HG03280 (cell line): Measurements from ENCODE around the gene ZRANB1.

Source experiments
- ATAC-seq: cut with Tn5 transposase; IDR thresholded peaks from one replicate; pipeline ENCODE4 v1.9.1; 2021; ENCODE audit warnings: mild to moderate bottlenecking, moderate library complexity; ENCODE audit not compliant: unreplicated experiment

Gene ZRANB1

DNA sequence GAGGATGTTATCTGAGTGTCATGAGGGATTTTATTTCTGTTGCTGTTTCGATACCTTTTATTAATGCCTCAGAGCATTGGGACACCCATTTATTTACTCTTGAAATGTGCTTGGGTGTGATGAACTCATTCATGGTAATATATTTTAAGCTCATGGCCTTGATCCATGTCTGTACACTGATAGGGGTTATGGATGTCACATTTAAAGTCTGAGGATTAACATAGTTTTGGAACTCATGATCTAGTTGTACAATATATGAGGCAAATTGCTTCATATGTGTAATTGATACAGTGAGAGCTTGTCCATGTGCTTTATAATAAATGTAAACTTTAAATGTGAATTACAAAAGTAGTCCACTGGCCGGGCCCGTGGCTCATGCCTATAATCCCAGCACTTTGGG lies 23.0 kb upstream of the ZRANB1 start:
- no peak for ATAC-seq

DNA sequence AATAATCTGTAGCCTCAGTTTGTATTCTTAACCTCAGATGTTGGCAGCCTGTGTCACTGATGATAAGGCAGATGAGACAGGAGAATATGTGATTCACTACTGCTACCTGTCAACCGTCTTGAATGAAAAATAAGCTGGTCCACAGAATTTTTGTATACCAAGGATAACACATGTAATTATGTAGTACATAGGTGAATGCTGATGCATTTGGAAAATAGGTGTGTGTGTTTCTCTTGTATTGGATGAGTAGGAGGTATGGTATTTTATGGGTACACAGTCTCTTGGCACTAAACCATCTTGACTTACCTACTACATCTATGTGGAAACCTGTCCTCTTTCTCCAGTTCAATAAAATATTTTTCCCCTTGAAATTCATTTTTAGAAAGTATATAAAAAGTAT lies 20.7 kb upstream of the ZRANB1 start:
- ATAC-seq, result no peak

DNA sequence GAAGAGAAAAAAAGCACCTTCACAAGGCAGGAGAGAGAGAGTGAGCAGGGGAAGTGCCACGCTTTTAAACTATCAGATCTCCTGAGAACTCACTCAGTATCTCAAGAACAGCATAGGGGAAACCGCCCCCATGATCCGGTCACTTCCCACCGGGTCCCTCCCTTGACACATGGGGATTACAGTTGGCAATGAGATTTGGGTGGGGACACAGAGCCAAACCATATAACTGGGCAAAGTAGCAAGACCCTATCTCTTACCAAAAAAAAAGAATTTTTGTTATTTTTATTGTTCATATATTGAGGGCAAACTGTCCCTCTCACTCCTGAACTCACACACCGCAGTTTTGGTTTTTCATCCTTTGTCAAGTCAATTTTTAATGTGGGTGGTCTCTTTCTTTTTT lies 18.2 kb upstream of the ZRANB1 start:
- no peak for ATAC-seq

DNA sequence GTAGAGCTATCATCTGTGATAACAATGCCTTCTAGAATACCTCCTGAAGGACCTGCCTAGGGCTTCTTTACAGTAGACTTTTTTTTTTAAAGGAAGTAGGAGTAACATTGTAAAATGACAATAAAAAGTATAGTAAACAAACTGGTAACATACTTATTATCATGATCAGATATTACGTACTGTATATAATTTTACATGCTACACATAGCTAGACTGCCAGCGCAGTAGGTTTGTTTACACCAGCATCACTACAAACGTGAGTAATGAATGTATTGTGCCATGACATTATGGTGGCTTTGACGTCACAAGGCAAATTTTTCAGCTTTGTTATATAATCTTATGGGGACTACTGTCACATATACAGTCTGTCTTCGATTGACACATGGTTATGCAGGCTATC lies 15.4 kb upstream of the ZRANB1 start:
- no peak for ATAC-seq

DNA sequence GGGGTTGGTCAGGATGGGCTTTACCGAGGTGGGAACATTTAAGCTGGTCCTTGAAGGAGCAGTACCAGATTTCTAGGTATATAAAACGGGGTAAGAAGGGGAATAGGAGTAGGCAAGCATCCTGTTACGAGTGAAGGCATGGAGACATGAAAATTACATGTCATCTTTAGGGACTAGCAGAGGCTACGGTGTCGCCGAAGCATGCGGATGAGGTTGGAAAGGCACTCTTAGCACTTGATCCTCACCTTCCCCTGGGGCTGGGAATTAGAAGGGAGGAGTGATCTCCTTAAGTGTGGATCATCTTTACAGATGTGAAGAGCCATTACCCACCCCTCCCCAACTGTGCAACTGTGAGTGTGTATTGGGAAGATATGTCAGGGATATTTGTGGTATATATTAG lies 13.8 kb upstream of the ZRANB1 start:
- no peak for ATAC-seq

DNA sequence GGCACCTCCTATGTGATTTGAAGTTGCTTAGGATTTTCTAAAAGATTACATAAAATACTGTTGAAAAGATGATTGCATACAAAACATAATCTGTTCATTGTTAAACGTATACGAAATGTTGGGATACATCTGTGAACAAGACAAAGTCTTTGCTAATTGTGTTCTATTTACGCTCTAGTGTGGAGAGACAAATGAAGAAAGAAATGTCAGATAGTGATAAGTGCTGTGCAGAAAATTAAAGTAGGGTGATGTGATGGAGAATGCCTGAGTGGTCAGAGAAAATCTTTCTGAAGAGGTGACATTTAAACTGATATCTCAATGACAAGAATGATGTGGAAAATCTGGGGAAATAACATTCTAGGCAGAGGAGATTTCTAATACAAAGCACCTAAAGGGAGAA lies 13.4 kb upstream of the ZRANB1 start:
- ATAC-seq, result no peak

DNA sequence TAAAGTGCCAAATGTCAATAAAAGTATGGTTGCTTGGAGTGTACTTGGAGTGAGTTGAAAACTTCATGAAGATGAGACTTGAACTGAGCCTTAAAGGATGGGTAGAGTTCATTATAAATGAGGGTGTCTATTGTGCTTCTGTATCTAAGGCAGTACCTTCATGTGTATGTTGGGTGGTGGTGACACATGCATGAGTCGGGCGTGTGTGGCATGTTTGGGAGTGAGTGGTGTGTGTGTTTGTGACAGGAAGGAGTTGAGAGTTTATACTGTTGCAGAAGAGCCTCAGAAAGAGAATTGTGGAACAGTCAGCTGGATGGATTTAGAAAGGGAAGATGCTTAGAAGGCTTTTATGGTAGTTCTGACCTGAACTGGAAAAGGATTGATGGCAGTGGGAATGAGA lies 6.0 kb upstream of the ZRANB1 start:
- no peak for ATAC-seq

DNA sequence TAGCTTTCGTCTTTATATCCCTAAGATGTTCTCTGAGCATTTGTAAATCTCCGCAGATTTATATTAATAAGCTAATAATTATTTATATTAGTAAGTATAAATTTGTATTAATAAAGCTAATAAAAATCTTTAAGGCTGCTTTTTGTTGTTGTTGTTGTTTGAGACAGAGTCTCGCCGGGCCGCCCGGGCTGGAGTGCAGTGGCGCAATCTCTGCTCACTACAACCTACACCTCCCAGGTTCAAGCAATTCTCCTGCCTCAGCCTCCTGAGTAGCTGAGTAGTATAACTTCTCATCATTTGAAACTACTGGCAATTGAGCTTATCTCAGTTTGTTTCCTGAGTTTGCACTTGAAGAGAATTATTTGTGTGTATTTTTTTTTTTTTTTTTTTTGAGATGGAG lies 5.1 kb upstream of the ZRANB1 start:
- no peak for ATAC-seq

DNA sequence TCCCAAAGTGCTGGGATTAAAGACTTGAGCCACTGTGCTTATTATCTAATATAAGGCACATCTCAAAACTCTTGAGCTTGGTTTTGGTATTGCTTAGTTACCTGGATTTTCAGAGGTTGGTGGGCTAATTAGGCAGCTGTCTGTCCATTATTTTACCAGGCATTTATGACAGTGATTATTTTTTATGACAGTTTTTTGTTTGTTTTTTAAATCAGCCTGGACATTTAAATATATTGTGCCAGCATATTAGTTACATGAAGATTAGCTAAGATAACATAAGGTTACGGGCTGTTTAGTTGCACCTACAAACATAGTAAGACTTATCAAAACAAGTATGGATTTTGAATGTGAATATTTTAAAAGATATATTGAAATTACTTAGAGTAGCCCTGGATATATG lies 2.6 kb upstream of the ZRANB1 start:
- no peak for ATAC-seq

DNA sequence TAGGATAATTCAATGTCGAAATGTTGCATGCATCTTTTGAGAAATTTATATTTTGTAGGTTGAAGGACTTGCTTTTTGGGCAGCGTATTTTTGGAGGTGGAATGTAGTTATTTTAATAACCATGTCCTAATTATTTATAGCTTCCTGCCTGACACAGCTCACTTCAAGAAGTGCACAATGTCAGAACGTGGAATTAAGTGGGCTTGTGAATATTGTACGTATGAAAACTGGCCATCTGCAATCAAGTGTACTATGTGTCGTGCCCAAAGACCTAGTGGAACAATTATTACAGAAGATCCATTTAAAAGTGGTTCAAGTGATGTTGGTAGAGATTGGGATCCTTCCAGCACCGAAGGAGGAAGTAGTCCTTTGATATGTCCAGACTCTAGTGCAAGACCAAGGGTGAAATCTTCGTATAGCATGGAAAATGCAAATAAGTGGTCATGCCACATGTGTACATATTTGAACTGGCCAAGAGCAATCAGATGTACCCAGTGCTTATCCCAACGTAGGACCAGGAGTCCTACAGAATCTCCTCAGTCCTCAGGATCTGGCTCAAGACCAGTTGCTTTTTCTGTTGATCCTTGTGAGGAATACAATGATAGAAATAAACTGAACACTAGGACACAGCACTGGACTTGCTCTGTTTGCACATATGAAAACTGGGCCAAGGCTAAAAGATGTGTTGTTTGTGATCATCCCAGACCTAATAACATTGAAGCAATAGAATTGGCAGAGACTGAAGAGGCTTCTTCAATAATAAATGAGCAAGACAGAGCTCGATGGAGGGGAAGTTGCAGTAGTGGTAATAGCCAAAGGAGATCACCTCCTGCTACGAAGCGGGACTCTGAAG lies 620 bp downstream of the ZRANB1 start:
- ATAC-seq, result no peak

DNA sequence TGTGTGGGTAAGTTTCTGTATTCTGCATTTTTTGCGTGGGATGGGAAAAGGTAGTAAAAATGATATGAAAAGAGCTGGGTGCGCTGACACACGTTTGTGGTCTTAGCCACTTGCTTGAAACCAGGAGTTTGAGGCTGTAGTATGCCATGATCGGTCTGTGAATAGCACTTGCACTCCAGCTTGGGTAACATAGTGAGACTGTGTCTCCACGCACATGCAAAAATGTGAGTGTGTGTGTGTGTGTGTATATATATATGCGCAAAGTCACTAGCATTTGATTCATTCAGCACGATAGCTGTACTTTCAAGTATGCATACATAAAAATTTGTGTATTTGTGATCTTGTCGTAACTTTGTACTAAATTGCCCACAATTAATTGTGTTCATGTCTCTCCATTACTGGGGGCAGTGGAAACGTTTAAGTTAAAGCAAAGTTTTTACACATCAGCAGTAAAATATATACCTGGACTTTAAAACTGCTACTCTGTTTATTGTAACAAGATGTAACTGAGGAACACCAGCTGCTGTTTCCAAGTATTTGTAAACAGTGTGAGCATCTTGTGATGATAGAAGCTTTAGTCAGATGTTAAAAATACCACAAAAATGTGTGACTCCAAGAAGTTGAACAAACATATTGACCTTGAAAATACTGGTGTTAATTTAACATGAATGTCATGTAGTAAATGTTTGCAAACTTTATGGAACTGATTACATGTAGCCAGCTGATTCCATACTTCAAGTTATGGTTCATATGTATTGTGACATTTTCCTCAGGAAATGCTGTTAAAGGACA lies 1.6 kb downstream of the ZRANB1 start:
- ATAC-seq, result no peak

DNA sequence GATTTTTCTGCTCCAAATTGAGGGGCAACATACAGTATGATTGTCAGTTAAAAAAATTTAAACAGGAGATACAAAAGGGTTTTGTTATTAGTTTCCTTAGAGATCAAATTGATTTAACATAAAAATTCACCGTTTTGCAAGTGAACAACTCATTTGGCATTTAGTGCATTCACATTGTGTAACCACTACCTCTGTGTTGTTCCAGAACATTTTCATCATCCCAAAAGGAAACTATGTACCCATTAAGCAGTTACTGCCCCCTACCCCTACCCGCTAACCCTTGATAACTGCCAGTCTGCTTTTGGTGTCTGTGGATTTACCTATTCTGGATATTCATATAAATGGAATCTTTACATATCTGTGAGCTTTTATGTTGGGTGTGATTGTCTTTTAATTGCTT lies 3.1 kb downstream of the ZRANB1 start:
- ATAC-seq, result no peak

DNA sequence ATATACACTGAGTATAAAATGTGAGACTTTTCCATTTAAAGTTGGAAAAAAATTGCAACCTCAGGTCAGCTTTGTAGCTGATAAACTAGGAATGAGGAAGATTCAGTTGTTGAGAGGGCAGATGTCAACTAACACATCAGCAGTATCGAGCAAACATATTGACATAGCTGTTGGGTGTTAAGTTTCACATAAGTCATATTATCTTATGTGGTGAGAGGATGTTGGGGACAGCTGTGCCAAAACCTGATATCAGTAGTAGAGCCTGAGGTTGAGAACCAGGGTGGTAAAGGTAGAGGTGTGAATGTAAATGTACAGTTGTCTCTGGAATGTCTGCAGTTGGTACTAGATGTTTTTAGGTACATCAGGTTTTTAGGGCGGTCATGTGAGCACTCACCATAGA lies 5.0 kb downstream of the ZRANB1 start:
- ATAC-seq, result no peak

DNA sequence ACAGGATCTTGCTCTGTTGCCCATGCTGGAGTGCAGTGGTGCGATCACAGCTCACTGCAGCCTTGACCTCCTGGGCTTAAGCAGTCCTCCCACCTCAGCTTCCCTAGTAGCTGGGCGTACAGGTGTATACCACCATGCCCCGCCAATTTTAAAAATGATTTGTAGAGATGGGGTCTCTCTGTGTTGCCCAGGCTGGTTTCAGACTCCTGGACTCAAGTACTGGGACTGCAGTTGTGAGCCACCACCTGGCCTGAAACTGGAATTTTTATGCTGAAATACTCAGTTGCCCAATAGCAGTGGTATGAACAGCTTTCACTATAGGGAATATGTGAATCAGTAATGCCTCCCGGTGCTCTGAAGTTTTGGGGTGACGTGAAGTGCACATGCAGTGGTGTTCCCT lies 7.6 kb downstream of the ZRANB1 start:
- no peak for ATAC-seq

DNA sequence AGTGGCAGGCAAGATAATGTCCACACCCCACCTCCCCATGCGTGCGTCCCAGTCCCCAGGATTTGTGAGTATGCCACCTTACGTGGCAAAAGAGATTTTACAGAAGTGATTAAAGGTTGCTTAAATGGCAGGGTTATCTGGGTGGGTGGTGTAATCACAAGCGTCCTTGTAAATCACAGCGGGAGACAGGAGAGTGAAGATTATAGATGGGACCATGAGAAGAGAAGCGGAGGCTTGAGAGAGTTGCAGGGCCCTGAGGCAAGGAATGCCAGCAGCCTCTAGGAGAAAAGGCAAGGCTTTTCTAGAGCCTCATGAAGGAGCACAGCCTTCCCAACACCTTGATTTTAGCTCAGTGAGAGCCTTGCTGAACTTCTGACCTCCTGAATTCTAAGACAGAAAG lies 10.2 kb downstream of the ZRANB1 start:
- no peak for ATAC-seq

DNA sequence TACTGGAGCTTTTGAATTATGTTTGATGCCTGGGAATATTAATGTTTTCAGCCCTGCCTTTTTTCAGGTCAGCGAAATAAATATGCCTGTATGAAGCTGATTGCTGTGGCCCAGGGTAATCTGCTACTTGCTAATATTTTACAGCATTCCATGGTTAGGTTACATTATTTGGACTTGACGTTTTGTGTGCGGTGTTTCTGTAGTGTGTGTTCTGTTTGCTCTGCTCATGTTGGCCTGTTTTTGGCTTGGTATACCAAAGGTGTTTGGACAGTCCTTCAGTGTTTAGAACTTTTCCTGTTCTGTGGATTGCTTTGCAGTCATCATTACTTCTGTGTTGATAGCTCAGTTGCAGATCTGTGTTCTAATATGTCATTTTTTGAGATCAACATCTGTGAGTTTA lies 11.5 kb downstream of the ZRANB1 start:
- ATAC-seq, result no peak

DNA sequence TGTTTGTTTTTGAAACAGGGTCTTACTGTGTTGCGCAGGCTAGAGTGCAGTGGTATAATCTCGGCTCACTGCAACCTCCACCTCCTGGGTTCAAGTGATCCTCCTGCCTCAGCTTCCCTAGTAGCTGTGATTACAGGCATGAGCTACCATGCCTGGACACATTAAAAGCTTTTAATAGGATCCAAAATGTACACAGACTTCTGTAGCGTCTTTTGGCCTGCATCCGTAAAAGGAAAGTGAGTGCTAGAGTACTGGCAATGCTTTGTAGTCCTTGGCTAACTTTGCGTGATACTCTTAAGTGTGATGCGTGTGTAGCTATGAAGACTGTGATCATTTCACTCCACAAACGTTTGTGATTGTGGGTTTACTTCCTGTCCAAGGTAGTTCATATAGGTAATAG lies 13.3 kb downstream of the ZRANB1 start:
- ATAC-seq, result no peak

DNA sequence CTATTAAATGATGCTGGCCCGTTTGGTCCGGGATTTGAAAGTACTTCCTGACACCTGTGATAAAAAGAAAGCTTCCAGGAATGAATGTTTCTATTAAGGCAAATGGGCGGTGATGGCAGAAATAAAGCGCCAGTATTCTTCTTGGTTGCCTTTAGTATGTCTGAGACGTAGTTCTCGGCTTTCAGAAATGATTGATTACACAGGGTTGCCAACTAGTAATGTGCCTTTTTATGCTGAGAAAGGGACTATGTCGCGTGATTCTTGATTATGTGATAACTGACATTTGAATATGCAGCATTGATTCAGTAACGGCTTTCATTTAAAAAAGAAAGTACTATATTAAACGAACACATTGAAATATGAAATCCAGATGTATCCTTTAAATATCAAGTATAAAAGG lies 13.9 kb downstream of the ZRANB1 start:
- no peak for ATAC-seq

DNA sequence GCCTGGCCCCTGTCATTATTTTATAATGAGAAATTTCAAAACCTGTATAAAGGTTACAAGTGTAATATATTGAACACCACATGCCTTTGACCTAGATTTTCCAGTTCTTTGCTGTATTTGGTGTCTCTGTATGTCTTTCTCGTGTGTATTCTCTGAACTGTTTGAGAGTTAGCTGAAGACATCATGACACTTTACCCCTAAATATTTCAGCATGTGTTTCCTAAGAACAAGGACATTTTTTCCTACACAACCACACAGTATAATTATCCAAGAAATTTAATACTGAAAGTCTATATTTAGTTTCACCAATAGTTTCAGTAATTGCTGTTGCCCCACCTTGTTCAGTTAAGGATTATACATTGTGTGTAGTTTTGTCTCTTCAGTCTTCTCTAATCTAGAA lies 14.8 kb downstream of the ZRANB1 start:
- ATAC-seq, result no peak

DNA sequence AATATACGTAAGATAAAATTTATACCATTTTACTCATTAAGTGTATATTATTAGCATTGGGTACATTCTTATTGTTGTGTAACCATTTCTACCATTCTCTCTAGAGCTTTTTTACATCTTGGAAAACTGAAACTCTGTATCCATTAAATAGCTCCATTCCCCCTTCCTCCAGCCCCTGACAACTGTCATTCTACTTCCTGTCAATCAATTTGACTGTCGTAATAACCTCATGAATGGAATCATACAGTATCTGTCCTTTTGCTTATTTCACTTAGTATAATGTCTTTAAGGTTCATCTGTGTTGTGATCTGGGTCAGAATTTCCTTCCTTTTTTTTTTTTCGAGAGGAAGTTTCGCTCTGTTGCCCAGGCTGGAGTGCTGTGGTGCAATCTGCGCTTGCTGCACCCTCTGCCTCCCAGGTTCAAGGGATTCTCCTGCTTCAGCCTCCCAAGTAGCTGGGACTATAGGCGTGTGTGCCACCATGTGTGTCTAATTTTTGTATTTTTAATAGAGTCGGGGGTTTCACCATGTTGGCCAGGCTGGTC lies 15.6 kb downstream of the ZRANB1 start:
- ATAC-seq, result no peak

DNA sequence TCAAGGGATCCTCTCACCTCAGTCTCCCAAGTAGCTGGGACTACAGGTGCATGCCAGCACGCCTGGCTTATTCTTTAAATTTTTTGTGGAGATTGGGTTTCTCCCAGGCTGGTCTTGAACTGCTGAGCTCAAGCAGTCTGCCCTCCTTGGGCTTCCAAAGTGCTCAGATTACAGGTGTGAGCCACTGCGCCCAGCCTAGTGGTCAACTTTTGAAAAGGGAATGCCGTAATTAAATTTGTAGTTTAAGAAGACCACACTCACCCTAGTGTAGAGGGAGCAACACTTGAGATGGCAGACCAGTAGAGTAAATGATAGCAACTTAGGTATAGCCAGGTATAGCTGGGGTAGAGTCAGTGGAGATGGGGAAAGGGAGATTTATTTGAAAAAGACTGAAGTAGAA lies 17.6 kb downstream of the ZRANB1 start:
- ATAC-seq, result no peak

DNA sequence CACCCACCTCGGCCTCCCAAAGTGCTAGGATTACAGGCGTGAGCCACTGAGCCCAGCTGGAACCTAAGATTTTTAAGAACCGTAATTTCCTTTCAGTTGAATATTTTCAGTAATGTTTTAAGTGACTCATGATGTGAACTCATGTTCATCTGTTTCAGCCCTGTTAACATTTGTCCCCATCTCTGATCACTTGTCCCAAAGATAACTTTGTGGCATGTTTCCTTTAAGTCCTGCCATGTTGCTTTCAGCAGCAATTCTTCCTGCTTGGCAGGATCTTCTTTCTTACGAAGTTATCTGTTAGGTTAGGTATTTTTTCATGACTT lies 19.3 kb downstream of the ZRANB1 start:
- no peak for ATAC-seq
